GM12873 (cell line): ENCODE results near the gene PIGU.

Experiments
- CTCF ChIP-seq: IDR thresholded peaks from 2 replicates; pipeline ENCODE4 v1.5.1; 2012; ENCODE audit warnings: low read depth, mild to moderate bottlenecking, moderate library complexity, low read length, control low read depth; ENCODE audit not compliant: insufficient read depth; ENCODE audit errors: missing control alignments

PIGU gene

GRCh38 chr20:34510575-34510974, 166.3 kb downstream of the PIGU start:
- no peak for TF ChIP-seq CTCF
